Amniotic stem cell (primary cell): ENCODE results near the gene UBAC2.

ENCODE experiments used
- DNase-seq: peaks from one replicate; lab custom pipeline; 2025; lab: John Stamatoyannopoulos, UW

UBAC2 gene

GRCh38 chr13:99418103-99418842 lies 217.6 kb downstream of the UBAC2 start:
- no peak for DNase-seq

GRCh38 chr13:99418843-99419140 lies 218.1 kb downstream of the UBAC2 start:
- no peak for DNase-seq

GRCh38 chr13:99419591-99420243 lies 219.1 kb downstream of the UBAC2 start:
- DNase-seq = no peak

DNA sequence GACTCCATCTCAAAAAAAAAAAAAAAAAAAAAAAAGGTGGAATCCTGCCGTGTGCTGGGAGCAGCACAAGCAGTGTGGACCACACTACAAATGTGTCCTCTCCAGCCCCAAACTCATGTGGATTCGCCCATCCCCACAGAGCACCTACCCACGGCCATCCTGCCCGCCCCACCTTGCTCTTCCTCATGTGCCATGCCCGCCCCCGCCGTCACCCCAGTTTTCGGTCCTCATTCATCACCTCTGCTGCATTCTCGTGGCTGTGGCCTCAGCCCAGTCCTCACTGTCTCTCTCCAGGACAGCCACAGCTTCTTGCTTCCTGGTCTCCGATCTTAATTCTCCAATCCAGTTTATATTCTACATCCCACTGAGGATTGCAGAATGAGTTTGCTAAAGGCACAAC lies 220.6 kb downstream of the UBAC2 start:
- no peak for DNase-seq

DNA sequence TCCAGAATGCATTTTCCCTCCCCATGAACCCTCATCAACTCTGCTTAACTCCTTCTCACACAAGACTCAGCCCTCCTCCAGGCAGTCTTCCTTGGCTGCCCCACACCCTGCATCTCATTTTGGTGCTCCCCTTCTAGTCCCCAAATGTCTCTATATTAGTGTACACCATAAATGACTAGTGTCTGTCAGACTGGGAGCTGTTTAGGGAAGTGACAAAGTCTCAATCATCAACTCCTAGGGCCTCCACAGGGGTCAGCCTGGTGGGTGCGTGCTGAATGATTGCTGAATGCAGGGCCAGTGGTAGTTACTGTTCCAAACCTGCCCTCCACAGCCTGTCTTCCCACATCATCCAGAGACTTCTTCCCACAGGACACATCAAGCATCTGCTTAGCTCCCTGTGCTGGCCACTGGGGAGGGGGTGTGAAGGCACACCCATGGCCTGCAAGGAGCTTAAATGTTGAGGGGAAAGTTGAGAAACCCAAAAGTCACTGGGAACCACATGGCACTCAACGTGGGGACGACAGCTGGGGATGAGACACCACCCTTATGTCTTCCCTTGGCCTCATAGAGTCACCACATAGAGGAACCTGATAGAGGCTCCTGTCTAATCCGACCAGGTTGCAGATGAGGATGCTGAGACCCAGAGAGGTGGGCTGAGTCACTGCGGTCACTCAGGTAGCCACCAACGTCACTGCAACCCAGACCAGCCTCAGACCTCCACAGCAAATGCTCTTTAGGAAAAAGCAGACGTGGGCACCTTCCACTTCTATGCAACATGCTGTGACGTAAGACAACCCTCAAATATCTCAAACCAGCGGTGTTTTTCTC lies 221.3 kb downstream of the UBAC2 start:
- DNase-seq = no peak

GRCh38 chr13:99422586-99423220 lies 222.0 kb downstream of the UBAC2 start:
- DNase-seq = no peak

- DNase-seq = no peak
Observed at GRCh38 chr13:99425485-99426341, 225.1 kb downstream of the UBAC2 start.

DNA sequence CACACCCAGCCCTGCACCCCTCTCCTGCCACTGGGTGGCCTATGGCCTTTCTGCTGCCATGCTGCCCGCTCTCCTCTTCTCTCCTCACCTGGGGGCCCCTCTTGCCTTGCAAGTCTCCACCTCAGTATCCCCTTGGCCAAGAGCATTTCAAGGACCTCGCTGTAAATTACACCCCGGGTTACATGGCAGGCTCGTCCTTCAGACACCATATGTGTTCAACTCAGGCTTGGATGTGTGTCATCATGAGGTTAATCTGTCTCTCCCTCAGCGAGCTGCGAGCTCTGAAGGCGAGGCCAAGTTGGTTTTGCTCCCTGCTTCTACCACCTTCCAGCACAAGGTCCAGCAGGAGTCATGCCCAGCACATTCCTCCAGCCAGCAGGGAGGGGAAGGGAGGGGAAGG lies 225.8 kb downstream of the UBAC2 start:
- no peak for DNase-seq

GRCh38 chr13:99429670-99430069 lies 229.0 kb downstream of the UBAC2 start:
- DNase-seq = no peak

DNA sequence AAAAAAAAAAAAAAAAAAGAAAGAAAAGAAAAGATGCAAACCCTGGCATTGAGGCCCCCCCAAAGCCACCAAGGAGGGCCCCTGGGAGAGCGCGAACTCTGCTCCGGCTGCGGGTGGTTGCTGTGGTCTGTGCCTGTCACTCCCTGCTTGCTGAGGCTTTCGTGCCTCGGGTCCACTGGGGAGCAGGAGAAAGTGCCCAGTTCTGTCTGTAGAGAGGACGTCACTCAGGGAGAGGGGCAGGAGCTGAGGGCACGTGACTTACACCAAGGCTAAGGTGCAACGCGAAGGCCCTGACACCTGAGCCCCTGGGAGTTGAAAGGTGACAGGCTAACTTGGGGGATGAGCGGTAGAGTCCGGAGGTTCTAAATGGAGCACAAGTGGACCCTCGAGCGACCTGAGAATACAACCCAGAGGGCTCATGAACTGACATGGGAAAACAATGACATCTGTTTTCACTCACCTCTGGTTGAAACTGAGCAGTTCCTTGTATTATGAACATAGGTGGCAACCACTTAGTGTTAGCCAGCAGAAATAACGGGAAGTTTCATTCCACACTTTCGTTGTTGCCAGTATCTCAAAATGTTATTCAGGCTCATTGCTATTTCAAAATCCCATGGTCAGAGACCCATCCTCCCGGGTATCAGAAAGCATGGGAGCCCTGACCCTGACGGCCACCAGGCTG lies 231.4 kb downstream of the UBAC2 start:
- DNase-seq = no peak

GRCh38 chr13:99432609-99433542 lies 232.2 kb downstream of the UBAC2 start:
- peak; percentile 47 for DNase-seq

DNA sequence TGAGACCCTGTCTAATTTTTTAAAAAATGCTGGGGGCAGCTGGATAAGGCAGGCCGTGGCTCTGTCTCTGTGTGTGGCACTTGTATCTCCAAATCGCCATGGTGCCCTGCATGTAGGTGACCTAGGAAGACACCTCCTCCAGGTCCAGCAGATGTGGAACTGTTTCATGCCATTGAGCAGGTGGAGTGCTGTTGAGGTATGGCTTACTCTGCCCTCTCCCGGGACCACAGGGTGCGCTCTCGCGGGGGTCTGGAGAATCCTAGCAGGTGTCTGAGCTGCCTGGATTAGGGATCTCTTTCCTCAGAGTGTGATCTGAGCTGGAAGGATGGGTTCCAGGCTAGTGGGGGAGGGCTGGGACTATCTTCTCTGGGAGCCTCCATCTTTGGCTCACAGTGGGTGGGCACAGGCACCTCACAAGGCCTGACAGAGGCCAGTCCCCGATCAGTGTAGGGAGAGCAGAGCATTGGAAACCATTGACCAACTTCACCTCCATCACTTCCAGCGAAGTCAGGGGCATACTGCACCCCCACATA lies 233.0 kb downstream of the UBAC2 start:
- no peak for DNase-seq

GRCh38 chr13:99434258-99434788 lies 233.7 kb downstream of the UBAC2 start:
- DNase-seq = no peak

GRCh38 chr13:99435116-99435515 lies 234.5 kb downstream of the UBAC2 start:
- DNase-seq = no peak

DNA sequence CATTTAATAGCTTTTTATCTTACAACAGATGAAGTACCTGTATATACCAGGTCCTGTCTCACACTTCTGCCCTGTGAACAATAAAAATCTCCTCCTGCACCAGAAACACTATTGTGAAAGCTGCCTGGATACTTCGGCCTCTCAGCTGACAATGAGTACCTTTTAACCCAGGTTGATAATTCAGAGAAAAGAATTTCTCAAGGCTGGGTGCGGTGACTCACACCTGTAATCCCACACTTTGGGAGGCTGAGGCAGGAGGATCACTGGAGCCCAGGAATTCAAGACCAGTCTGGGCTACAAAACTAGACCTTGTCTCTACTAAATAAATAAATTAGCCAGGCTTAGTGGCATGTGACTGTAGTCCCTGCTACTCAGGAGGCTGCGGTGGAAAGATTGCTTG lies 235.3 kb downstream of the UBAC2 start:
- DNase-seq = no peak
